Activated CD8-positive, alpha-beta T cell treated with anti-CD3 and anti-CD28 coated beads for 36 hours (primary cell): ENCODE measurements around the gene TMIGD3. TPM values are rescaled to one million over a fixed set of nuclear protein-coding genes. Genes with fewer than 3 reads are reported as not detected.
A peak's percentile ranks its signal among the peaks of the same experiment; 100 is the strongest.

Experiments used
- ATAC-seq: fragments of 200-7000 bp; cut with Tn5 transposase; one replicate; pipeline ENCODE4 v1.10.0; 2021; ENCODE audit warnings: mild to moderate bottlenecking, moderate library complexity
- CTCF ChIA-PET: fragments of 350-600 bp; sonication (Branson Sonifier 250); formaldehyde crosslinking; loops from one replicate; lab custom pipeline; 2021; ENCODE audit warnings: antibody characterized with exemption; lab: Charles Lee
- POLR2A ChIA-PET: fragments of 350-600 bp; sonication (Branson Sonifier 250); formaldehyde crosslinking; loops from one replicate; lab custom pipeline; 2021; ENCODE audit warnings: antibody characterized with exemption; lab: Charles Lee
- DNase-seq: peaks from one replicate; pipeline ENCODE4 v3.0.0-alpha.2; 2020
- H3K27ac Mint-ChIP-seq: one replicate; pipeline ENCODE4 v1.8.0; 2021; ENCODE audit warnings: mild to moderate bottlenecking, mixed read lengths
- H3K27me3 Mint-ChIP-seq: one replicate; pipeline ENCODE4 v1.8.0; 2021; ENCODE audit warnings: mixed read lengths
- H3K36me3 Mint-ChIP-seq: one replicate; pipeline ENCODE4 v1.8.0; 2021; ENCODE audit warnings: low read depth, mixed read lengths
- H3K4me1 Mint-ChIP-seq: one replicate; pipeline ENCODE4 v1.8.0; 2021; ENCODE audit warnings: low read depth, mixed read lengths
- H3K4me3 Mint-ChIP-seq: one replicate; pipeline ENCODE4 v1.8.0; 2021; ENCODE audit warnings: mild to moderate bottlenecking, moderate library complexity, mixed read lengths
- H3K9me3 Mint-ChIP-seq: one replicate; pipeline ENCODE4 v1.8.0; 2021; ENCODE audit warnings: mixed read lengths
- intact Hi-C: fragments of 100-400 bp; cut with micrococcal nuclease; formaldehyde crosslinking; loops from one replicate; pipeline ENCODE4 v1.10.0; 2022
- total RNA-seq, 2 experiments: library from RNA; stranded (reverse); gene quantifications; one replicate each; pipeline ENCODE4 v1.2.3, GENCODE V29; 2021
- TF ChIP-seq, protein P1 (sequence below): fragments of 200-600 bp; IDR thresholded peaks from one replicate; pipeline ENCODE4 v1.8.0; 2022; ENCODE audit warnings: antibody characterized with exemption, mild to moderate bottlenecking

Gene TMIGD3
- total RNA-seq, 2 experiments from 2014 or later, result not detected

DNA sequence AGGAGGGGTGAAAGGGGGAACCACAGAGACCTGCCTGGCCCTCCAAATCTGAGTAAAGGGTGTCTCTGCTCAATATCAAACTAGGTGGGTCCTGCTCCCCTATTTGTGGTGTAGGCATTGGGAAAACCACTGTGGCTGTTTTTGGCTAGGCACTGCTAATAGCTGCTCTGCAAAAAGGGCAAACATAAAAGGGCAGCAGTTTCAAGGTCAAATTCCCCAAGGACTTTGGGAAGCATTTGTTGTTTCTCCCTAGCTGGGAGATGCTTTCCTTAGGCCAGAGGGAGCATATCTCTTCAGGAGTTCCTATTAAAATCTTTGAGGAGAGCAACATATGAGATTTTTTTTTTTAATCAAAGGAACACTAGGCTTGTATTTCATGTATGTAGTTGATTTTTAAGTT lies 27.2 kb downstream of the TMIGD3 start:
- intact Hi-C loops, result no loop called here
- Mint-ChIP-seq H3K4me3 (peak overlapping the region; percentile 48), H3K27me3 (no peaks in the 10 kb centered on the region), H3K36me3 (peaks cover 19% of the 10 kb centered on the region), H3K4me1 (peaks cover 53% of the 10 kb centered on the region), H3K27ac (peak overlapping the region; percentile 79), H3K9me3 (no peaks in the 10 kb centered on the region)
- ATAC-seq (no peak), DNase-seq (no peak)
- ChIA-PET POLR2A (interaction anchor here (0.7 to 2.7 kb wide), 13 partner anchors 13 to 279 kb away, joined by 3 to 8 read pairs (median 3); partner anchors contain the start of gene DDX20), CTCF (interaction anchor here (0.8 to 9.9 kb wide), 19 partner anchors 9 to 294 kb away, joined by 3 to 99 read pairs (median 4); partner anchors contain the start of genes ADORA3, DDX20 and TMIGD3)
- TF ChIP-seq, protein P1, sequence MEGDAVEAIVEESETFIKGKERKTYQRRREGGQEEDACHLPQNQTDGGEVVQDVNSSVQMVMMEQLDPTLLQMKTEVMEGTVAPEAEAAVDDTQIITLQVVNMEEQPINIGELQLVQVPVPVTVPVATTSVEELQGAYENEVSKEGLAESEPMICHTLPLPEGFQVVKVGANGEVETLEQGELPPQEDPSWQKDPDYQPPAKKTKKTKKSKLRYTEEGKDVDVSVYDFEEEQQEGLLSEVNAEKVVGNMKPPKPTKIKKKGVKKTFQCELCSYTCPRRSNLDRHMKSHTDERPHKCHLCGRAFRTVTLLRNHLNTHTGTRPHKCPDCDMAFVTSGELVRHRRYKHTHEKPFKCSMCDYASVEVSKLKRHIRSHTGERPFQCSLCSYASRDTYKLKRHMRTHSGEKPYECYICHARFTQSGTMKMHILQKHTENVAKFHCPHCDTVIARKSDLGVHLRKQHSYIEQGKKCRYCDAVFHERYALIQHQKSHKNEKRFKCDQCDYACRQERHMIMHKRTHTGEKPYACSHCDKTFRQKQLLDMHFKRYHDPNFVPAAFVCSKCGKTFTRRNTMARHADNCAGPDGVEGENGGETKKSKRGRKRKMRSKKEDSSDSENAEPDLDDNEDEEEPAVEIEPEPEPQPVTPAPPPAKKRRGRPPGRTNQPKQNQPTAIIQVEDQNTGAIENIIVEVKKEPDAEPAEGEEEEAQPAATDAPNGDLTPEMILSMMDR, result no peak

DNA sequence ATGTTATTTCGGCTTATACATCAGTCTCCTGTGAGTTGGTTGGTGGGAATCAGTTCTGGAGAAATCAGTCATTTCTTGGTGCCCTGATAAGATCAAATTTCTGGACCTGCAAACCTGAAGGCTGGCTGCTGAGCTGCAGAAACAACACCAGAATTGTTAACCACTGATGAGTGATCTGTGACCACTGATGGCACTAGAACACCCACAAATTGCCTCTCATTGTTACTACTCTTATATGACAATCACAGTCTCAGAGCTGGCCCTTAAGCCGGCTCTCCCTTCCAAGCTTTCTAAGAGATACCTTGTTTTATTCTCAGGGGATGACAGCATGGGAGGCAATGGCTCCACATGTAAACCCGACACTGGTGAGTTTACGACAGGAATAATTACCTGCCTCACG lies 27.7 kb downstream of the TMIGD3 start:
- H3K9me3 Mint-ChIP-seq, result no peaks in the 10 kb centered on the region
- CTCF ChIA-PET, result interaction anchor here (0.9 to 9.9 kb wide), 16 partner anchors 13 to 294 kb away, joined by 3 to 99 read pairs (median 4); partner anchors contain the start of gene DDX20
- intact Hi-C loops, result no loop called here
- DNase-seq (peak; percentile 71), ATAC-seq (peak; percentile 62)
- peak overlapping the region; percentile 79 for H3K27ac Mint-ChIP-seq
- TF ChIP-seq, protein P1, result no peak
- POLR2A ChIA-PET, result interaction anchor here (0.7 to 2.7 kb wide), 13 partner anchors 13 to 279 kb away, joined by 3 to 8 read pairs (median 3); partner anchors contain the start of gene DDX20
- peaks cover 53% of the 10 kb centered on the region for H3K4me1 Mint-ChIP-seq
- H3K4me3 Mint-ChIP-seq, result peak overlapping the region; percentile 48
- peaks cover 19% of the 10 kb centered on the region for H3K36me3 Mint-ChIP-seq
- H3K27me3 Mint-ChIP-seq, result no peaks in the 10 kb centered on the region

DNA sequence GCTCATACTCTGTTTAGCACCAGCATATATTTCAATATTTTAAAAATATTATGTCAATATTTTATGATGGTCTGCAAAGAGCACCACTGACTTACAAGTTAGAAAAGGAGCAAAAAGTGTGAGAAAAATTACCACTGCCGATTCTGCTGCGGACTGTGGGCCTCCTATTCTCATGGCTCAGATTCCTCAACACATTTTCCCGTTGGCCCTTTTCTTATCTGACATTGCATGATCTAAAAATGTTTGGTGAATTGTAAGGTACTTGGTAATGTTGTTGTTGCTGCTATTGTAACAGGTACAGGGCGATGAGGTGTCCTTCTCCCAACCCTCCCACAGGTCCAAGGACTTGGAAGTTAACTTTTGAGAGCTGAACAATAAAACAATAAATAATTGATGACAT lies 28.9 kb downstream of the TMIGD3 start:
- H3K4me1 Mint-ChIP-seq, result peaks cover 51% of the 10 kb centered on the region
- H3K4me3 Mint-ChIP-seq, result peak overlapping the region; percentile 68
- peak overlapping the region; percentile 92 for H3K27ac Mint-ChIP-seq
- DNase-seq (no peak), ATAC-seq (no peak)
- intact Hi-C loops, result loop anchor here (5.0 kb wide), 1 partner anchor 33 kb away; no protein-coding TSS in a partner anchor
- TF ChIP-seq, protein P1, result no peak
- H3K9me3 Mint-ChIP-seq, result no peaks in the 10 kb centered on the region
- CTCF ChIA-PET, result interaction anchor here (1.0 to 9.9 kb wide), 7 partner anchors 21 to 277 kb away, joined by 3 to 99 read pairs (median 4); no protein-coding TSS in a partner anchor
- H3K36me3 Mint-ChIP-seq, result peaks cover 19% of the 10 kb centered on the region
- H3K27me3 Mint-ChIP-seq, result no peaks in the 10 kb centered on the region
- POLR2A ChIA-PET, result interaction anchor here (0.6 to 2.7 kb wide), 5 partner anchors 22 to 260 kb away, joined by 3 to 8 read pairs (median 3); no protein-coding TSS in a partner anchor

DNA sequence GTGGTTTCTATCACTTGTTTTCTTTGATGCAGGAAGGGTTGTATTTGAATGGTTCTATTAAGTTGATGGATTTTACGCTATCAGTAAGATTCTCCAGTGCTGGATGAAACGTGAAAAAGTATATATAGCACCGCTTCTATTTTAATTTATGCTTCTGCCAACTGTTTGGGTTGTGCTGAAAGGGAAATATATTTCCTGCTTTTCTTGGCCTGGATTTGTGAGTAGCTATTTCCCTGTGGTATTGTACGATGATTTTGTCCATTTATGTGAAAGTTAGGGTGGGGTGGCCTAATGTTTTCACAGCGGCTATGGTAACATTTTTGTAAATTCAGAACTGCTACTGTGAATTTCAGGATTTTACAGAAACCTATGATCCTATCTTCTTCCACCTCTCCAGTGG lies 29.3 kb downstream of the TMIGD3 start:
- ATAC-seq, result no peak

More for the DNA sequence above, 29.3 kb downstream of the TMIGD3 start:
- H3K9me3 Mint-ChIP-seq, result no peaks in the 10 kb centered on the region
- intact Hi-C loops, result loop anchor here (5.0 kb wide), 1 partner anchor 33 kb away; no protein-coding TSS in a partner anchor
- no peaks in the 10 kb centered on the region for H3K27me3 Mint-ChIP-seq
- peak overlapping the region; percentile 68 for H3K4me3 Mint-ChIP-seq
- peak overlapping the region; percentile 92 for H3K27ac Mint-ChIP-seq
- H3K4me1 Mint-ChIP-seq, result peaks cover 51% of the 10 kb centered on the region
- TF ChIP-seq, protein P1, result no peak
- H3K36me3 Mint-ChIP-seq, result peaks cover 19% of the 10 kb centered on the region
- no peak for DNase-seq
- CTCF ChIA-PET, result interaction anchor here (1.2 to 9.9 kb wide), 4 partner anchors 20 to 277 kb away, joined by 3 to 99 read pairs (median 7); no protein-coding TSS in a partner anchor
- POLR2A ChIA-PET, result interaction anchor here (0.6 to 2.7 kb wide), 4 partner anchors 22 to 260 kb away, joined by 3 to 8 read pairs (median 3); no protein-coding TSS in a partner anchor
